ENCODE measurements around the gene ZDHHC17.
"Not testable (repeated sequence)": the region's sequence is repeated elsewhere in the genome, so short reads cannot be mapped to it uniquely, and the experiment has no call there.

Gene ZDHHC17

GRCh38 chr12:76763746-76764675, at the start of gene ZDHHC17:
ZDHHC17 (plus strand) TSS chr12:76764115; CDS start chr12:76764237, 122 bp downstream.
- peak; percentile 97 for DNase-seq

GRCh38 chr12:76714415-76714814, 49.5 kb upstream of the ZDHHC17 start:
- DNase-seq: no peak

GRCh38 chr12:76714861-76715260, 49.1 kb upstream of the ZDHHC17 start:
- no peak for DNase-seq

- DNase-seq: no peak
Measured at GRCh38 chr12:76715332-76715731, 48.6 kb upstream of the ZDHHC17 start.

- DNase-seq: no peak
Measured at GRCh38 chr12:76717314-76717713, 46.6 kb upstream of the ZDHHC17 start.

GRCh38 chr12:76719171-76720041, 44.5 kb upstream of the ZDHHC17 start:
- no peak for DNase-seq

GRCh38 chr12:76720068-76720467, 43.8 kb upstream of the ZDHHC17 start:
- DNase-seq: no peak

- DNase-seq: no peak
Measured at GRCh38 chr12:76726626-76727025, 37.3 kb upstream of the ZDHHC17 start.

GRCh38 chr12:76732188-76732587, 31.7 kb upstream of the ZDHHC17 start:
- not testable (repeated sequence) for DNase-seq

GRCh38 chr12:76737689-76738088, 26.2 kb upstream of the ZDHHC17 start:
- not testable (repeated sequence) for DNase-seq

GRCh38 chr12:76738824-76739579, 24.9 kb upstream of the ZDHHC17 start:
- DNase-seq: no peak

- DNase-seq: no peak
Measured at GRCh38 chr12:76739896-76740295, 24.0 kb upstream of the ZDHHC17 start.

- DNase-seq: no peak
Measured at GRCh38 chr12:76740501-76740900, 23.4 kb upstream of the ZDHHC17 start.

- DNase-seq: no peak
Measured at GRCh38 chr12:76745343-76745742, 18.6 kb upstream of the ZDHHC17 start.

- no peak for DNase-seq
Measured at GRCh38 chr12:76746516-76746915, 17.4 kb upstream of the ZDHHC17 start.

GRCh38 chr12:76747245-76747644, 16.7 kb upstream of the ZDHHC17 start:
- no peak for DNase-seq

- no peak for DNase-seq
Measured at GRCh38 chr12:76755829-76756379, 8.0 kb upstream of the ZDHHC17 start.

- DNase-seq: no peak
Measured at GRCh38 chr12:76757694-76758093, 6.2 kb upstream of the ZDHHC17 start.

- DNase-seq: no peak
Measured at GRCh38 chr12:76762601-76762980, 1.3 kb upstream of the ZDHHC17 start.

GRCh38 chr12:76764856-76765255, 941 bp downstream of the ZDHHC17 start:
- DNase-seq: no peak

GRCh38 chr12:76765598-76765997, 1.7 kb downstream of the ZDHHC17 start:
- no peak for DNase-seq

- no peak for DNase-seq
Measured at GRCh38 chr12:76766161-76766560, 2.2 kb downstream of the ZDHHC17 start.

GRCh38 chr12:76768576-76768975, 4.7 kb downstream of the ZDHHC17 start:
- no peak for DNase-seq

All from NCI-H774 (cell line).